NCI-H1105 (cell line): ENCODE results near the gene PLPPR3.

Source experiments
- DNase-seq: peaks from one replicate; lab custom pipeline; 2025; lab: John Stamatoyannopoulos, UW

Gene PLPPR3

DNA sequence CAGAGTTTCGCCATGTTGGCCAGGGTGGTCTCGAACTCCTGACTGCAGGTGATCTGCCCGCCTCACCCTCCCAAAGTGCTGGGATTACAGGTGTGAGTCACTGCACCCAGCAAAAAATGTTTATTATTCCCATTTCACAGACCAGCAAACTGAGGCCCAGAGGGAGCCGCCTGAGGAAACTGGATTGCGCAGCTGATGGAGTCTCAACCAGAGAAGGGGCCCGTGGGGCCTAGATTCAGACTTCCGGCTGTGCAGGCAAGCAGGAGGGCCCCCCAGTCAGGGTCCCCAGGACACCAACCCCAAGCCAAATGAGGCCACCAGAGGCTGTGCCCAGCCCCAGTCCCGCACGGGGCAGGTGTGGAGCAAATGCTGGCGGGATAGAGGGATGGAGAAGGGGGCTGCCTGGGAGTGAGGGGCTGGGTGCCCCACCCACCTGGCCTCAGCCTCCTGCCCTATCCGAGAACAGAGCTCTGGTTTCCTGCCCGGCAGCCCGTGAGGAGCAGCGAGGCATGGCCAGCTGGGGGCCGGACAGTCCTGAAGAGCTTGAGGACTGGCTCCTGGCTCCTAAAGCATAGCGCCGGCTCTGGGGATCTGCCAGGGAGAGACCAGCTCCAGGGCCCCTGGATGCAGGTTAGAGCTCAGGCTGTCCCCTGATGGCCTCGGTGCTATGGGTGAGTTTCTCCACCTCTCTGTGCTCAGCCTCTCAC, 48.9 kb downstream of the PLPPR3 start:
- DNase-seq: no peak

DNA sequence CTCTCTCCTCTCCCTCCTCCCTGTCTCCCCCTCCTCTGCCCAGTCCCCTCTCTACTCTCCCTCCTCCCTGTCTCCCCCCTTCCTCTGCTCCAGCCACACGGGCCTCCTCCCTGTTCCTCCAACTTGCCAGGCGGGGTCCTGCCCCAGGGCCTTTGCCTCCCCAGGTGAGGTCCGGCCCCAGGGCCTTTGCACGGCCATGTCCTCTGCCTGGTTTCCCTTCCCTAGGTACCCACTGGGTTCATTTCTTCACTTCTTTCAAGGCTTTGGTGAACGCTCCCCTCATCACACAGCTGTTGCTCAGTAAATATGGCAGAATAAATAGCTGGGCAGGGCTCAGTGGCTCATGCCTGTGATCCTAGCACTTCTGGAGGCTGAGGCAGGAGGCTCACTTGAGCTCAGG, 49.7 kb downstream of the PLPPR3 start:
- DNase-seq: no peak

DNA sequence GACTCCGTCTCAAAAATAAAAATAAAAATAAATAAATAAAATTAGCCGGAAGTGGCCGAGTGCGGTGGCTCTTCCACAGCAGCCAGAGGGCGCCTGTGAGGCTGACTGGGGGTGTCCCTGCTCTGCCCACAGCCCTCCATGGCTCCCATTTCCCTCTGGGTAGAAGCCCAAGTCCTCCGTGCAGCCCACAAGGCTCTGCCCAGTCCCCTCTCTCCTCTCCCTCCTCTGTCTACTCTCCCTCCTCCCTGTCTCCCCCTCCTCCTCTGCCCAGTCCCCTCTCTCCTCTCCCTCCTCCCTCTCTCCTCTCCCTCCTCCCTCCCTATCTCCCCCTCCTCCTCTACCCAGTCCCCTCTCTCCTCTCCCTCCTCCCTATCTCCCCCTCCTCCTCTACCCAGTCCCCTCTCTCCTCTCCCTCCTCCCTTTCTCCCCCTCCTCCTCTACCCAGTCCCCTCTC, 50.4 kb downstream of the PLPPR3 start:
- no peak for DNase-seq

DNA sequence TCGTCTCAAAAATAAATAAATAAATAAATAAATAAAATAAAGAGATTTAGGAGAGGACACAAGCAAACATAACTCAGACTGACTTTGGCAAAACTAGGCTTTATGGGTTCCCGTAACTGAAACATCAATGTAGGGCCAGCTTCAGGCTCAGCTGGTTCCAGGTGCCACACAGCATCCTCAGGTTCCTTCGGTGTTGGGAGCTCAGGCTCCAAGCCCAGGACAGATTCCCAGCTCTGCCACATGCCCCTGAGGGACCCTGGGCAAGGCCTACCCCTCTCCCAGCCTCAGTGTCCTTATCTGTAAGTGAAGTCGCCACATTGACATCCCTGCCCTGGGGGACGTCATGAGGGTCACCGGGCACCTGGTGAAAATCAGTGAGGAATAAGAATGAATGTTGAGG, 52.1 kb downstream of the PLPPR3 start:
- DNase-seq: no peak

DNA sequence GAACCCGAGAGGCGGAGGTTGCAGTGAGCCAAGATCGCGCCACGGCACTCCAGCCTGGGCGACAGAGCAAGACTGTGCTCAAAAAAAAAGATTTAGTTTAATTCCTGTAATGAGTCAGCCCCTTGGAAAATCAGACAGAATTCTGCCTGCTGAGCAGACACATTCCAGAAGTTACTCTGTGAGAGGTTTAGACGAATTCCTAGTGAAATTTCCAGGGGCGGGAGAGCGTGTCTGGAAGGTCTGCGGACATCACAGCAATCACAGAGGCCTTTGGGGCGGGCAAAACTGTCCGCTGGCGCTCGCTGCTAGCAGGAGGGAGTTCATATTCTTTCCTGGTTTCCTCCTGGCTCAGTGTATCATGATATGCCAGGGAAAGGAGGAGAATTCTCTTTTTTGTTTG, 53.3 kb downstream of the PLPPR3 start:
- DNase-seq: no peak

DNA sequence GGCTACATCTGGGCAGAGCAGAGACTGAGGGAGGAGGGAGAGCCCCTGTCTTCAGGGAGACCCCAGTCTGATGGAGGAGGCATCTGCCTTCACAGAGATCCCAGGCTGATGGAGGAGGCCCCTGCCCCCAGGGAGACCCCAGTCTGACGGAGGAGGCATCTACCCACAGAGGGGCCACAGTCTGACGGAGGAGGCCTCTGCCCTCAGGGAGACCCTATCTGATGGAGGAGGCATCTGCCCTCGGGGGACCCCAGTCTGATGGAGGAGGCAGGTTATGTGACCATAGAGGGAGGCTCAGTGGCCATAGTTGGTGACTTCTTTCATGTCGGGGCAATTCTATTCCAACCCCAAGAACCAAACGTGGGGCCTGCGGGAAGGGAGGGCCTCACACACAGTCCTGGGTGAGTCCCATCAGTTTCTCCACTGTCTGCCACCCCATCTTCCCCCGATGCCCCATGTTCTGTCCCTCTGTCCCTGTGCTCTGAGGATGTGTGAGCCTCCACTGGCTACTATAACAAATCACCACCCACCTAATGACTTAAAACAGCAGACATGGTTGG, 56.5 kb downstream of the PLPPR3 start:
- no peak for DNase-seq

DNA sequence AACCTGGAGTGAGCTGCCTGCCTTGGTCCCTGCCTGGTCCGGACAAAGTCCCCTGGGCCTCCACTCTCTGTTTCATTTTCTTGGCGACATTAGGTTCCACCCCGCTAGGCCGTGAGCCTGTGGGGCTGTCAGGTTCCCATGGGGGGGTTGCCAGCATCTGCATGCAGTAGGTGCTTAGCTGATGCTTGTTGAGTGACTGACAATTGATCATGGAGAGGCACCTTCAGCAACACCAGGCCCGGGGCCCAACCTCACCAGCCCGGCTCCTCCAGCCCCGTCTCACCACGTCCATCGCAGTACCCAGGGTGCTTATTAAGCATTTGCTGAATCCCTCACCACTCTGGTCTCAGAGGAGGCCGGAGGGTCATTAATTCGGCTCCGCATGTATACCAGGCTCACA, 57.5 kb downstream of the PLPPR3 start:
- no peak for DNase-seq

DNA sequence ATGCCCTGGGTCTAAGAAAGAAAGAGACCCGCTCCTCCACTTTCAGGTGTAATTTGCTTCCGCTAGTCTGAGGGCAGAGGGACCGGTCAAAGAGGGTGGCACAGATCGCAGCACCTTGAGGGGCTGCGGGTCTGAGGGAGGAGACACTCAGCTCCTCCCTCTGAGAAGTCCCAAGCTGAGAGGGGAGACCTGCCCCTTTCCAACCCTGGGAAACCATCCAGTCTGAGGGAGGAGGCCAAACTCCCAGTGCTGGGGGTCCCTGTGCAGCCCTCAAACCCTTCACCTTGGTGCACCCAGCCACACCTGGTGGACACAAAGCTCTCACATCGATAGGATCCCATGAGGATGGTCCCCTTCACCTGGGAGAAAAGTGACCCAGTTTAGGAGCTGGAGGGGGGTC, 57.9 kb downstream of the PLPPR3 start:
- no peak for DNase-seq

DNA sequence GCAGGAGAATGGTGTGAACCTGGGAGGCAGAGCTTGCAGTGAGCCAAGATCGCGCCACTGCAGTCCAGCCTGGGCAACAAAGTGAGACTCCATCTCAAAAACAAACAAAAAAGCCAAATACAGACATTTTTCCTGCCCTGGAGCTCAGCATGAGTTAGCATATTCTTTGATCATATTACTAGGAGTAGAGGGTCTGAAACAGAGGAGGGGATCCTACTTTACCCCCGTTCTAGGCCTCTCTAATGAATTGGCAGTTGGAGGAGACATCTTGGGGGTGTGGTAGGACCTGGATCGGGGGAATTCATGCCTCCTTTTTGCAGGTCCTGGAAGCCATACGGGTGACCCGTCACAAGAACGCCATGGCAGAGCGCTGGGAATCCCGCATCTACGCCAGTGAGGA, 58.6 kb downstream of the PLPPR3 start:
- DNase-seq: no peak
